ENCODE results near the gene FBLN5.

- TF ChIP-seq POLR2AphosphoS5 (IDR thresholded peaks at IDR 0.05; ENCODE audit: low read depth, low read length): no peak
- TF ChIP-seq CTCF (IDR thresholded peaks at IDR 0.05): no peak
Observed at GRCh38 chr14:91964011-91964410, 16.5 kb upstream of the FBLN5 start.

Data from Panc1 (cell line).